HepG2 (cell line): ENCODE measurements around the gene CTBP1. TPM values are rescaled to one million over a fixed set of nuclear protein-coding genes. Genes with fewer than 3 reads are reported as not detected.

Experiments
- ATAC-seq: fragments of 200-7000 bp; cut with Tn5 transposase; 3 replicates; pipeline ENCODE4 v1.9.1; 2020; ENCODE audit warnings: mild to moderate bottlenecking, moderate library complexity
- BruUV-seq: library from RNA; stranded (reverse); fragments of 400-500 nt; replicated peaks from 2 replicates; lab custom pipeline; 2021; lab: Mats Ljungman, UMichigan
- CTCF ChIA-PET: fragments of 300-600 bp; formaldehyde crosslinking; extraction: SDS; loops from one replicate; lab custom pipeline; 2021; ENCODE audit warnings: low total read pairs, inconsistent platforms, low intra/inter-chr PET ratio; lab: Yijun Ruan, JAX
- POLR2A ChIA-PET: fragments of 350-600 bp; sonication (Branson Sonifier 250); formaldehyde crosslinking; loops from one replicate; lab custom pipeline; 2020; ENCODE audit warnings: antibody characterized with exemption, inconsistent platforms; lab: Yijun Ruan, JAX
- DNase-seq: peaks from one replicate; pipeline ENCODE4 v3.0.0-alpha.2; 2015; ENCODE audit warnings: low spot score
- FAIRE-seq: peaks from 3 replicates; lab custom pipeline; 2011; peaks lifted over from hg19 to GRCh38; lab: Jason Lieb, UNC
- H2AFZ ChIP-seq: one replicate; pipeline ENCODE4 v1.6.1; 2011; ENCODE audit warnings: low read length, inconsistent platforms
- H3K27ac ChIP-seq: fragments of 300-600 bp; 3 replicates; pipeline ENCODE4 v1.8.0; 2011; ENCODE audit warnings: mixed run types, mild to moderate bottlenecking, mixed read lengths, low read length, inconsistent platforms; ENCODE audit not compliant: insufficient read depth; ENCODE audit errors: extremely low read length
- H3K27me3 ChIP-seq, 2 experiments: fragments of 200-600 bp in 1 of 2; 2 replicates in 1 of 2; 3 replicates in 1 of 2; pipeline versions ENCODE4 v1.6.0 to v1.8.0; 2011; ENCODE audit warnings: low read length in 2 of 2, mild to moderate bottlenecking in 2 of 2, moderate library complexity in 2 of 2, inconsistent platforms in 1 of 2; ENCODE audit not compliant: insufficient read depth in 2 of 2, control insufficient read depth in 1 of 2
- H3K36me3 ChIP-seq, 2 experiments: fragments of 200-600 bp in 1 of 2; replicated peaks in 1 of 2; 2 replicates in 1 of 2; 3 replicates in 1 of 2; pipeline versions ENCODE4 v1.5.1 to v1.8.0; 2011; ENCODE audit warnings: low read length in 2 of 2, inconsistent platforms in 1 of 2; ENCODE audit not compliant: insufficient read depth in 2 of 2, control insufficient read depth in 1 of 2
- H3K4me1 ChIP-seq: 2 replicates; pipeline ENCODE4 v1.5.1; 2012; ENCODE audit warnings: low read length, inconsistent platforms; ENCODE audit not compliant: insufficient read depth
- H3K4me2 ChIP-seq: 2 replicates; pipeline ENCODE4 v1.6.0; 2011; ENCODE audit warnings: low read depth, low read length, inconsistent platforms
- H3K4me3 ChIP-seq, 3 experiments: fragments of 200-600 bp in 1 of 3; sonication (generic), shearing (Covaris generic) in 1 of 3; replicated peaks in 1 of 3; 2 replicates each; pipeline ENCODE4 v1.5.1; 2011 to 2016; ENCODE audit warnings: low read length in 3 of 3, inconsistent platforms in 2 of 3, low read depth in 2 of 3, mild to moderate bottlenecking in 2 of 3, control low read depth in 1 of 3, mixed read lengths in 1 of 3; ENCODE audit not compliant: insufficient read depth in 1 of 3
- H3K79me2 ChIP-seq: one replicate; pipeline ENCODE4 v1.6.1; 2011; ENCODE audit warnings: low read length, inconsistent platforms; ENCODE audit not compliant: insufficient read depth
- H3K9ac ChIP-seq: 2 replicates; pipeline ENCODE4 v1.6.0; 2011; ENCODE audit warnings: mild to moderate bottlenecking, low read depth, low read length, inconsistent platforms; ENCODE audit not compliant: insufficient read depth
- H3K9me3 ChIP-seq: 2 replicates; pipeline ENCODE4 v1.5.1; 2012; ENCODE audit warnings: mild to moderate bottlenecking, low read length
- H4K20me1 ChIP-seq: 2 replicates; pipeline ENCODE4 v1.6.0; 2011; ENCODE audit warnings: inconsistent platforms, mild to moderate bottlenecking, low read length, moderate library complexity; ENCODE audit not compliant: insufficient read depth
- ARNT ChIP-seq: fragments of 450-650 bp; IDR thresholded peaks from 2 replicates; pipeline ENCODE4 v1.6.1; 2017
- FOSL2 ChIP-seq: sonication (generic); formaldehyde crosslinking; IDR thresholded peaks from 2 replicates; pipeline ENCODE4 v1.4.0; 2020; ENCODE audit warnings: missing genetic modification reagents
- FOXA1 ChIP-seq, 2 experiments: fragments of 450-650 bp in 1 of 2; sonication (generic) in 1 of 2; formaldehyde crosslinking in 1 of 2; IDR thresholded peaks; 2 replicates each; pipeline versions ENCODE4 v1.4.0 to v1.6.1; 2016 to 2020; ENCODE audit warnings: missing genetic modification reagents in 1 of 2
- FOXP1 ChIP-seq, 2 experiments: fragments of 450-650 bp in 1 of 2; IDR thresholded peaks; 2 replicates each; pipeline ENCODE4 v1.6.1; 2017 to 2018; ENCODE audit warnings: antibody characterized with exemption in 1 of 2
- HOXD1 ChIP-seq: sonication (generic); formaldehyde crosslinking; IDR thresholded peaks from 2 replicates; pipeline ENCODE4 v1.5.0; 2020; ENCODE audit warnings: missing genetic modification reagents
- KDM2A ChIP-seq: sonication (generic); formaldehyde crosslinking; IDR thresholded peaks from 2 replicates; pipeline ENCODE4 v1.4.0; 2020; ENCODE audit warnings: low read depth, missing genetic modification reagents, borderline replicate concordance
- NFKB2 ChIP-seq: sonication (generic); formaldehyde crosslinking; IDR thresholded peaks from 2 replicates; pipeline ENCODE4 v1.4.0; 2020; ENCODE audit warnings: missing genetic modification reagents, borderline replicate concordance
- NR2F1 ChIP-seq, 2 experiments: fragments of 450-650 bp in 1 of 2; formaldehyde crosslinking in 1 of 2; IDR thresholded peaks; 2 replicates each; pipeline versions ENCODE4 v1.5.0 to v1.6.1; 2016 to 2020; ENCODE audit warnings: mild to moderate bottlenecking in 1 of 2, missing compliant biosample characterization in 1 of 2, missing genetic modification reagents in 1 of 2, moderate library complexity in 1 of 2
- POLR2G ChIP-seq: fragments of 200-400 bp; formaldehyde crosslinking; IDR thresholded peaks from 2 replicates; pipeline ENCODE4 v1.6.1; 2018; ENCODE audit warnings: mild to moderate bottlenecking, low read depth, low read length, moderate library complexity
- XRCC5 ChIP-seq: fragments of 200-400 bp; formaldehyde crosslinking; optimal IDR thresholded peaks from 2 replicates; pipeline ENCODE3; 2017; ENCODE audit warnings: mild to moderate bottlenecking, low read length
- ZNF205 ChIP-seq: IDR thresholded peaks from 2 replicates; pipeline ENCODE4 v1.6.1; 2018; ENCODE audit warnings: missing biosample characterization, missing genetic modification reagents
- ZNF44 ChIP-seq: sonication (generic); formaldehyde crosslinking; IDR thresholded peaks from 2 replicates; pipeline ENCODE4 v1.5.1; 2020; ENCODE audit warnings: mild to moderate bottlenecking, missing genetic modification reagents
- ZNF549 ChIP-seq: sonication (generic); formaldehyde crosslinking; IDR thresholded peaks from 2 replicates; pipeline ENCODE4 v1.5.0; 2020; ENCODE audit warnings: missing genetic modification reagents
- WGBS: methylation state at CpG from one replicate; pipeline ENCODE4 v1.1.6; 2017; ENCODE audit warnings: low lambda C conversion rate; 5-methylcytosine and 5-hydroxymethylcytosine counted together
- in situ Hi-C: cut with HindIII; loops from 2 replicates; pipeline ENCODE4 v1.10.0; 2017; ENCODE audit warnings: low pct_unique_long_range_greater_than_20kb; ENCODE audit not compliant: extremely low pct_ligation_motif_present
- intact Hi-C: fragments of 100-400 bp; cut with micrococcal nuclease; formaldehyde crosslinking; loops from one replicate; pipeline ENCODE4 v1.10.0; 2022; ENCODE audit not compliant: unreplicated experiment
- polyA plus RNA-seq, 8 experiments: library from polyadenylated mRNA; depleted of rRNA in 3 of 8; stranded (reverse) in 7 of 8; unstranded in 1 of 8; fragments of >200 nt; fragmentation: Illumina TruSeq in 4 of 8; extraction: Trizol in 4 of 8; gene quantifications; 2 replicates each; pipeline versions ENCODE4 v1.2.1 to v1.2.3, GENCODE V29; 2011 to 2016; ENCODE audit warnings: low read depth in 4 of 8, missing spikeins in 1 of 8, mixed read lengths in 1 of 8; ENCODE audit not compliant: insufficient read depth in 1 of 8
- total RNA-seq, 5 experiments: library from RNA; depleted of rRNA; stranded (reverse); fragments of >200 nt; fragmentation: Illumina TruSeq; extraction: Trizol; gene quantifications; 2 replicates each; pipeline ENCODE4 v1.2.3, GENCODE V29; 2016; ENCODE audit warnings: low read depth in 1 of 5
- TF ChIP-seq, protein P1 (sequence below): sonication (generic); formaldehyde crosslinking; IDR thresholded peaks from 2 replicates; pipeline ENCODE4 v1.5.1; 2020; ENCODE audit warnings: mild to moderate bottlenecking, missing genetic modification reagents, moderate library complexity
- TF ChIP-seq, protein P2 (sequence below): sonication (generic); formaldehyde crosslinking; IDR thresholded peaks from 2 replicates; pipeline ENCODE4 v1.9.0; 2021; ENCODE audit warnings: mild to moderate bottlenecking, missing genetic modification reagents

The CTBP1 gene
- total and polyA plus RNA-seq, 2 of the 13 experiments (the other 11 are each of a cell fraction or from before 2014, with no cell fraction given) = 78.5 to 112 TPM

DNA sequence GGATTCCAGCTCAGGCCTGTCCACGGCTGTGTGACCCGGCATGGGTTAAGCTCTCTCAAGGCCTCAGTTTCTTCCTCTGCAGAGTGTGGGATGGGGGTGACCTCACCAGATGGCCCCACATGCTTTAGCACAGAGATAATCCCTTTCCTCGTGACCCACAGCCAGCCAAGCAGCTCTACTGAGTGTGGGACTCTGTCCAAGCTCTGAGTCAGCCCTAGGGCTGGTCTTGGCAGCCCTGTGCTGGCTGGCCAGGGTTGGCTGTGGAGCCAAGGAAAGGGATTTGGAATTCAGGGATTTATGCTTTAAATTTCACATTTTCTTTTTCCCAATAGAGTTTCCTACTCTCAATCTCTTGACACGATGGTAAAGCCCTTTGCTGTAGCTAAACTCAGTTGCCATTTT, 56.8 kb downstream of the CTBP1 start:
- H4K20me1 ChIP-seq = no peaks in the 10 kb centered on the region
- H3K4me3 ChIP-seq = peak overlapping the region in 1 of 3 experiments; percentile 5; a peak in 1 of 6 replicates
- H3K79me2 ChIP-seq = no peaks in the 10 kb centered on the region
- intact Hi-C loops (no loop called here), in situ Hi-C loops (no loop called here)
- no peak for DNase-seq
- H3K27me3 ChIP-seq = no peaks in the 10 kb centered on the region
- FAIRE-seq = no peak
- no peaks in the 10 kb centered on the region for H3K9me3 ChIP-seq
- H3K36me3 ChIP-seq = no peaks in the 10 kb centered on the region; a peak in 1 of 5 replicates
- peaks cover 15% of the 10 kb centered on the region for H3K4me1 ChIP-seq
- ChIA-PET POLR2A (interaction anchor here (1.0 to 2.2 kb wide), 4 partner anchors 12 to 20 kb away, joined by 3 to 15 read pairs (median 11); partner anchors contain the start of gene SPON2), CTCF (no interaction called here)
- 0% methylated on average over 1 of the region's 4 CpGs for WGBS
- no peak overlapping the region for H3K27ac ChIP-seq
- no TSS peak for BruUV-seq
- peak overlapping the region; percentile 36; the same call in 1 of the 2 replicates for H3K4me2 ChIP-seq
- H2AFZ ChIP-seq = no peak overlapping the region
- ATAC-seq = peak; percentile 79
- H3K9ac ChIP-seq = no peak overlapping the region
- TF ChIP-seq, protein P1, sequence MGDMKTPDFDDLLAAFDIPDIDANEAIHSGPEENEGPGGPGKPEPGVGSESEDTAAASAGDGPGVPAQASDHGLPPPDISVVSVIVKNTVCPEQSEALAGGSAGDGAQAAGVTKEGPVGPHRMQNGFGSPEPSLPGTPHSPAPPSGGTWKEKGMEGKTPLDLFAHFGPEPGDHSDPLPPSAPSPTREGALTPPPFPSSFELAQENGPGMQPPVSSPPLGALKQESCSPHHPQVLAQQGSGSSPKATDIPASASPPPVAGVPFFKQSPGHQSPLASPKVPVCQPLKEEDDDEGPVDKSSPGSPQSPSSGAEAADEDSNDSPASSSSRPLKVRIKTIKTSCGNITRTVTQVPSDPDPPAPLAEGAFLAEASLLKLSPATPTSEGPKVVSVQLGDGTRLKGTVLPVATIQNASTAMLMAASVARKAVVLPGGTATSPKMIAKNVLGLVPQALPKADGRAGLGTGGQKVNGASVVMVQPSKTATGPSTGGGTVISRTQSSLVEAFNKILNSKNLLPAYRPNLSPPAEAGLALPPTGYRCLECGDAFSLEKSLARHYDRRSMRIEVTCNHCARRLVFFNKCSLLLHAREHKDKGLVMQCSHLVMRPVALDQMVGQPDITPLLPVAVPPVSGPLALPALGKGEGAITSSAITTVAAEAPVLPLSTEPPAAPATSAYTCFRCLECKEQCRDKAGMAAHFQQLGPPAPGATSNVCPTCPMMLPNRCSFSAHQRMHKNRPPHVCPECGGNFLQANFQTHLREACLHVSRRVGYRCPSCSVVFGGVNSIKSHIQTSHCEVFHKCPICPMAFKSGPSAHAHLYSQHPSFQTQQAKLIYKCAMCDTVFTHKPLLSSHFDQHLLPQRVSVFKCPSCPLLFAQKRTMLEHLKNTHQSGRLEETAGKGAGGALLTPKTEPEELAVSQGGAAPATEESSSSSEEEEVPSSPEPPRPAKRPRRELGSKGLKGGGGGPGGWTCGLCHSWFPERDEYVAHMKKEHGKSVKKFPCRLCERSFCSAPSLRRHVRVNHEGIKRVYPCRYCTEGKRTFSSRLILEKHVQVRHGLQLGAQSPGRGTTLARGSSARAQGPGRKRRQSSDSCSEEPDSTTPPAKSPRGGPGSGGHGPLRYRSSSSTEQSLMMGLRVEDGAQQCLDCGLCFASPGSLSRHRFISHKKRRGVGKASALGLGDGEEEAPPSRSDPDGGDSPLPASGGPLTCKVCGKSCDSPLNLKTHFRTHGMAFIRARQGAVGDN (CRISPR knock-in tag) = peak; percentile 18; the same call in 1 of the 2 replicates
- TF ChIP-seq XRCC5 (peak; percentile 29), FOXA1 (IDR thresholded peaks at IDR 0.05) (no peak), FOXA1 (CRISPR knock-in tag; IDR thresholded peaks at IDR 0.05) (no peak), FOXP1 (IDR thresholded peaks at IDR 0.05) (no peak), FOXP1 (CRISPR knock-in tag; IDR thresholded peaks at IDR 0.05) (no peak), NR2F1 (CRISPR knock-in tag; IDR thresholded peaks at IDR 0.05) (no peak), FOSL2 (CRISPR knock-in tag) (peak; percentile 63; the same call in 1 of the 2 replicates), ARNT (no peak), HOXD1 (CRISPR knock-in tag) (no peak), ZNF549 (CRISPR knock-in tag) (no peak), KDM2A (CRISPR knock-in tag) (peak; percentile 32; the same call in 1 of the 2 replicates), POLR2G (peak; percentile 7; the same call in 1 of the 2 replicates), NFKB2 (CRISPR knock-in tag) (no peak), ZNF44 (CRISPR knock-in tag) (no peak), ZNF205 (CRISPR knock-in tag) (no peak)
- TF ChIP-seq, protein P2, sequence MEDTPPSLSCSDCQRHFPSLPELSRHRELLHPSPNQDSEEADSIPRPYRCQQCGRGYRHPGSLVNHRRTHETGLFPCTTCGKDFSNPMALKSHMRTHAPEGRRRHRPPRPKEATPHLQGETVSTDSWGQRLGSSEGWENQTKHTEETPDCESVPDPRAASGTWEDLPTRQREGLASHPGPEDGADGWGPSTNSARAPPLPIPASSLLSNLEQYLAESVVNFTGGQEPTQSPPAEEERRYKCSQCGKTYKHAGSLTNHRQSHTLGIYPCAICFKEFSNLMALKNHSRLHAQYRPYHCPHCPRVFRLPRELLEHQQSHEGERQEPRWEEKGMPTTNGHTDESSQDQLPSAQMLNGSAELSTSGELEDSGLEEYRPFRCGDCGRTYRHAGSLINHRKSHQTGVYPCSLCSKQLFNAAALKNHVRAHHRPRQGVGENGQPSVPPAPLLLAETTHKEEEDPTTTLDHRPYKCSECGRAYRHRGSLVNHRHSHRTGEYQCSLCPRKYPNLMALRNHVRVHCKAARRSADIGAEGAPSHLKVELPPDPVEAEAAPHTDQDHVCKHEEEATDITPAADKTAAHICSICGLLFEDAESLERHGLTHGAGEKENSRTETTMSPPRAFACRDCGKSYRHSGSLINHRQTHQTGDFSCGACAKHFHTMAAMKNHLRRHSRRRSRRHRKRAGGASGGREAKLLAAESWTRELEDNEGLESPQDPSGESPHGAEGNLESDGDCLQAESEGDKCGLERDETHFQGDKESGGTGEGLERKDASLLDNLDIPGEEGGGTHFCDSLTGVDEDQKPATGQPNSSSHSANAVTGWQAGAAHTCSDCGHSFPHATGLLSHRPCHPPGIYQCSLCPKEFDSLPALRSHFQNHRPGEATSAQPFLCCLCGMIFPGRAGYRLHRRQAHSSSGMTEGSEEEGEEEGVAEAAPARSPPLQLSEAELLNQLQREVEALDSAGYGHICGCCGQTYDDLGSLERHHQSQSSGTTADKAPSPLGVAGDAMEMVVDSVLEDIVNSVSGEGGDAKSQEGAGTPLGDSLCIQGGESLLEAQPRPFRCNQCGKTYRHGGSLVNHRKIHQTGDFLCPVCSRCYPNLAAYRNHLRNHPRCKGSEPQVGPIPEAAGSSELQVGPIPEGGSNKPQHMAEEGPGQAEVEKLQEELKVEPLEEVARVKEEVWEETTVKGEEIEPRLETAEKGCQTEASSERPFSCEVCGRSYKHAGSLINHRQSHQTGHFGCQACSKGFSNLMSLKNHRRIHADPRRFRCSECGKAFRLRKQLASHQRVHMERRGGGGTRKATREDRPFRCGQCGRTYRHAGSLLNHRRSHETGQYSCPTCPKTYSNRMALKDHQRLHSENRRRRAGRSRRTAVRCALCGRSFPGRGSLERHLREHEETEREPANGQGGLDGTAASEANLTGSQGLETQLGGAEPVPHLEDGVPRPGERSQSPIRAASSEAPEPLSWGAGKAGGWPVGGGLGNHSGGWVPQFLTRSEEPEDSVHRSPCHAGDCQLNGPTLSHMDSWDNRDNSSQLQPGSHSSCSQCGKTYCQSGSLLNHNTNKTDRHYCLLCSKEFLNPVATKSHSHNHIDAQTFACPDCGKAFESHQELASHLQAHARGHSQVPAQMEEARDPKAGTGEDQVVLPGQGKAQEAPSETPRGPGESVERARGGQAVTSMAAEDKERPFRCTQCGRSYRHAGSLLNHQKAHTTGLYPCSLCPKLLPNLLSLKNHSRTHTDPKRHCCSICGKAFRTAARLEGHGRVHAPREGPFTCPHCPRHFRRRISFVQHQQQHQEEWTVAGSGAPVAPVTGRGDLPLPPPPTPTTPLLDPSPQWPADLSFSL (CRISPR knock-in tag) = no peak
